IPS-18a (cell line): ENCODE data around the gene NPTN.

ENCODE experiments used
- H3K27ac ChIP-seq: one replicate; pipeline ENCODE4 v1.5.1; 2013; ENCODE audit warnings: low read length
- H3K27me3 ChIP-seq: one replicate; pipeline ENCODE4 v1.6.1; 2013; ENCODE audit warnings: mild to moderate bottlenecking, low read length; ENCODE audit not compliant: control insufficient read depth, insufficient read depth
- H3K36me3 ChIP-seq: one replicate; pipeline ENCODE4 v1.6.1; 2013; ENCODE audit warnings: low read depth, low read length; ENCODE audit not compliant: control insufficient read depth
- H3K4me1 ChIP-seq: one replicate; pipeline ENCODE4 v1.6.1; 2013; ENCODE audit warnings: low read depth, low read length; ENCODE audit not compliant: control insufficient read depth
- H3K4me3 ChIP-seq: one replicate; pipeline ENCODE4 v1.5.1; 2013; ENCODE audit warnings: low read length
- H3K9ac ChIP-seq: one replicate; pipeline ENCODE4 v1.6.1; 2013; ENCODE audit warnings: mild to moderate bottlenecking, low read length, moderate library complexity
- H3K9me3 ChIP-seq: one replicate; pipeline ENCODE4 v1.6.1; 2013; ENCODE audit warnings: low read depth, low read length; ENCODE audit not compliant: control insufficient read depth

The NPTN gene

GRCh38 chr15:73598530-73599160 is 34.5 kb downstream of the NPTN start:
- Histone ChIP-seq H3K36me3 (no peaks in the 10 kb centered on the region), H3K27ac (no peak overlapping the region), H3K4me1 (peaks cover 36% of the 10 kb centered on the region), H3K9ac (no peak overlapping the region), H3K27me3 (no peaks in the 10 kb centered on the region), H3K9me3 (no peaks in the 10 kb centered on the region), H3K4me3 (no peak overlapping the region)

- Histone ChIP-seq H3K27ac (no peak overlapping the region), H3K9ac (no peak overlapping the region), H3K27me3 (no peaks in the 10 kb centered on the region), H3K4me1 (peaks cover 26% of the 10 kb centered on the region), H3K36me3 (no peaks in the 10 kb centered on the region), H3K4me3 (no peak overlapping the region), H3K9me3 (no peaks in the 10 kb centered on the region)
Observed at GRCh38 chr15:73597036-73597638, 36.1 kb downstream of the NPTN start.

- Histone ChIP-seq H3K27me3 (no peaks in the 10 kb centered on the region), H3K9me3 (no peaks in the 10 kb centered on the region), H3K36me3 (peaks cover 7% of the 10 kb centered on the region), H3K27ac (no peak overlapping the region), H3K4me1 (peaks cover 17% of the 10 kb centered on the region), H3K4me3 (no peak overlapping the region), H3K9ac (no peak overlapping the region)
Observed at GRCh38 chr15:73596174-73596573, 37.0 kb downstream of the NPTN start.

GRCh38 chr15:73594109-73594508 is 39.1 kb downstream of the NPTN start:
- H3K4me1 ChIP-seq: peaks cover 5% of the 10 kb centered on the region
- H3K9ac ChIP-seq: no peak overlapping the region
- no peaks in the 10 kb centered on the region for H3K9me3 ChIP-seq
- H3K27me3 ChIP-seq: no peaks in the 10 kb centered on the region
- H3K27ac ChIP-seq: no peak overlapping the region
- no peak overlapping the region for H3K4me3 ChIP-seq
- peaks cover 13% of the 10 kb centered on the region for H3K36me3 ChIP-seq

- Histone ChIP-seq H3K9ac (no peak overlapping the region), H3K27me3 (no peaks in the 10 kb centered on the region), H3K36me3 (peaks cover 19% of the 10 kb centered on the region), H3K9me3 (no peaks in the 10 kb centered on the region), H3K4me3 (no peak overlapping the region), H3K27ac (no peak overlapping the region), H3K4me1 (peaks cover 2% of the 10 kb centered on the region)
Observed at GRCh38 chr15:73593304-73594074, 39.7 kb downstream of the NPTN start.

- no peaks in the 10 kb centered on the region for H3K9me3 ChIP-seq
- H3K27me3 ChIP-seq: no peaks in the 10 kb centered on the region
- H3K36me3 ChIP-seq: peaks cover 40% of the 10 kb centered on the region
- no peak overlapping the region for H3K9ac ChIP-seq
- H3K27ac ChIP-seq: no peak overlapping the region
- no peaks in the 10 kb centered on the region for H3K4me1 ChIP-seq
- no peak overlapping the region for H3K4me3 ChIP-seq
Observed at GRCh38 chr15:73590263-73590662, 42.9 kb downstream of the NPTN start.

- Histone ChIP-seq H3K27ac (no peak overlapping the region), H3K9me3 (no peaks in the 10 kb centered on the region), H3K9ac (no peak overlapping the region), H3K36me3 (peaks cover 43% of the 10 kb centered on the region), H3K4me1 (no peaks in the 10 kb centered on the region), H3K4me3 (no peak overlapping the region), H3K27me3 (no peaks in the 10 kb centered on the region)
Observed at GRCh38 chr15:73589766-73590165, 43.4 kb downstream of the NPTN start.

- no peak overlapping the region for H3K9ac ChIP-seq
- no peak overlapping the region for H3K27ac ChIP-seq
- H3K4me1 ChIP-seq: no peaks in the 10 kb centered on the region
- H3K36me3 ChIP-seq: peaks cover 60% of the 10 kb centered on the region
- no peaks in the 10 kb centered on the region for H3K27me3 ChIP-seq
- no peak overlapping the region for H3K4me3 ChIP-seq
- no peaks in the 10 kb centered on the region for H3K9me3 ChIP-seq
Observed at GRCh38 chr15:73585871-73586654, 47.1 kb downstream of the NPTN start.

- Histone ChIP-seq H3K27me3 (no peaks in the 10 kb centered on the region), H3K4me1 (no peaks in the 10 kb centered on the region), H3K36me3 (peaks cover 65% of the 10 kb centered on the region), H3K9me3 (no peaks in the 10 kb centered on the region), H3K4me3 (no peak overlapping the region), H3K27ac (no peak overlapping the region), H3K9ac (no peak overlapping the region)
Observed at GRCh38 chr15:73584699-73585420, 48.3 kb downstream of the NPTN start.

- Histone ChIP-seq H3K9ac (no peak overlapping the region), H3K27ac (no peak overlapping the region), H3K36me3 (peaks cover 56% of the 10 kb centered on the region), H3K4me3 (no peak overlapping the region), H3K9me3 (no peaks in the 10 kb centered on the region), H3K27me3 (no peaks in the 10 kb centered on the region), H3K4me1 (no peaks in the 10 kb centered on the region)
Observed at GRCh38 chr15:73583544-73583943, 49.6 kb downstream of the NPTN start.

GRCh38 chr15:73582851-73583379 is 50.3 kb downstream of the NPTN start:
- no peaks in the 10 kb centered on the region for H3K9me3 ChIP-seq
- peaks cover 54% of the 10 kb centered on the region for H3K36me3 ChIP-seq
- H3K4me1 ChIP-seq: no peaks in the 10 kb centered on the region
- no peak overlapping the region for H3K27ac ChIP-seq
- H3K4me3 ChIP-seq: no peak overlapping the region
- H3K27me3 ChIP-seq: no peaks in the 10 kb centered on the region
- H3K9ac ChIP-seq: no peak overlapping the region
